GM18858 (cell line): ENCODE measurements around the gene DGCR2.
"Not testable (repeated sequence)": the region's sequence is repeated elsewhere in the genome, so short reads cannot be mapped to it uniquely, and the experiment has no call there.

Source experiments
- ATAC-seq: cut with Tn5 transposase; IDR thresholded peaks from one replicate; pipeline ENCODE4 v1.9.1; 2021; ENCODE audit not compliant: unreplicated experiment

DGCR2 gene

GRCh38 chr22:19122143-19122751 is at the start of gene DGCR2:
DGCR2 (minus strand) TSS chr22:19122412; CDS start chr22:19122206, 206 bp downstream.
- ATAC-seq = peak; percentile 49

- ATAC-seq = no peak
Observed at GRCh38 chr22:19169947-19170318, 47.7 kb upstream of the DGCR2 start.

GRCh38 chr22:19169002-19169946 is 47.1 kb upstream of the DGCR2 start:
- ATAC-seq = no peak

GRCh38 chr22:19168088-19168890 is 46.1 kb upstream of the DGCR2 start:
- no peak for ATAC-seq

GRCh38 chr22:19167106-19167869 is 45.1 kb upstream of the DGCR2 start:
- no peak for ATAC-seq

- no peak for ATAC-seq
Observed at GRCh38 chr22:19166421-19166820, 44.2 kb upstream of the DGCR2 start.

- no peak for ATAC-seq
Observed at GRCh38 chr22:19164425-19164824, 42.2 kb upstream of the DGCR2 start.

GRCh38 chr22:19158649-19159048 is 36.4 kb upstream of the DGCR2 start:
- ATAC-seq = not testable (repeated sequence)

- not testable (repeated sequence) for ATAC-seq
Observed at GRCh38 chr22:19156109-19156508, 33.9 kb upstream of the DGCR2 start.

GRCh38 chr22:19152942-19153883 is 31.0 kb upstream of the DGCR2 start:
- no peak for ATAC-seq

- ATAC-seq = no peak
Observed at GRCh38 chr22:19151329-19152191, 29.3 kb upstream of the DGCR2 start.

GRCh38 chr22:19150482-19151328 is 28.5 kb upstream of the DGCR2 start:
- ATAC-seq = no peak

- ATAC-seq = no peak
Observed at GRCh38 chr22:19149991-19150390, 27.8 kb upstream of the DGCR2 start, which contains the start of gene GSC2. GSC2 (minus strand) TSS chr22:19150292; CDS start chr22:19150283, 9 bp downstream.

- no peak for ATAC-seq
Observed at GRCh38 chr22:19149047-19149883, 27.1 kb upstream of the DGCR2 start.

GRCh38 chr22:19148417-19149046 is 26.3 kb upstream of the DGCR2 start:
- no peak for ATAC-seq

- no peak for ATAC-seq
Observed at GRCh38 chr22:19147195-19147780, 25.1 kb upstream of the DGCR2 start.
